ENCODE measurements around the gene NTN1.

The NTN1 gene

DNA sequence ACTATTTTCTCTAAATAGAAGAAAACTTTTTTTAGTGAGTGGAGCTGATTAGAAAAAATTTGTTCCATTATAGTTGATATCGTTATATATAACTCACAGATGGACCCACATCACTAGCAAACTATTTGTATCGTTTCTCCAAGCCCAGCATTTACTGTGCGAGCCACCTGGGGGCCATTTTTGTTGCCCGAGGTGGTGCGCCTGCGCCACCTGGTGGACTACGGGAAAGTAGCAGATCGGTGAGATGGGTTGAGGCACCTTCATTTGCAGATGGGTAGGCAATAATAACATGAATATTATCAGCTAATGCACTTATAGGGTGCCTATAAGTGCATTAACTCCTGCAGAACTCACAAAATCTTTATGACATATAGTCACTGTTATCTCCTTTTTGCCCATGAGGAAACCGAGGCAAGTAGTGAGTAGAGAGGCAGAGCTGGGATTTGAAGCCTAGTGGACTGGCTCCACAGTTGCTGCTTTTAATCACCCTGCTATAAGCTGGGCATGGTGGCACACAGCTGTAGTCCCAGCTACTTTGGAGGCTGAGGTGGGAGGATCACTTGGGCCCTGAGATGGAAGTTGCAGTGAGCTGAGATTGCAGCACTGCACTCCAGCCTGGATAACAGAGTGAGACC lies 23.2 kb upstream of the NTN1 start:
- 0% methylated on average over 3 of the region's 9 CpGs for WGBS (ENCODE audit: insufficient coverage)
- peaks cover 0 to 15% (median 11%) of the 10 kb centered on the region in 4 experiments for H3K4me1 ChIP-seq (ENCODE audit: control extremely low read depth in 1 of 4, control insufficient read depth in 4 of 4, insufficient read depth in 4 of 4, low read length in 3 of 4)
- H3K36me3 ChIP-seq (ENCODE audit: control insufficient read depth in 4 of 4, insufficient read depth in 4 of 4, low read length in 3 of 4) = no peaks in the 10 kb centered on the region
- peaks cover 0 to 35% (median 9%) of the 10 kb centered on the region in 5 experiments for H3K27me3 ChIP-seq (replicated peaks in 2 of 5; ENCODE audit: control insufficient read depth in 4 of 5, insufficient read depth in 5 of 5, low read length in 4 of 5)
- ChIA-PET CTCF (interaction anchor here (0.6 to 3.0 kb wide), 30 partner anchors 10 to 533 kb away, joined by 3 to 17 read pairs (median 4); partner anchors contain the start of gene NTN1), POLR2A (interaction anchor here (0.5 to 0.7 kb wide), 2 partner anchors 41 to 71 kb away, joined by 3 read pairs; no protein-coding TSS in a partner anchor)
- peaks cover 0 to 4% (median 0%) of the 10 kb centered on the region in 5 experiments for H3K9me3 ChIP-seq (ENCODE audit: control extremely low read depth in 1 of 5, control insufficient read depth in 4 of 5, insufficient read depth in 2 of 5, low read depth in 1 of 5, low read length in 4 of 5)
- peak; percentile 70 to 82 (median 77) for DNase-seq
- no peak overlapping the region for H3K27ac ChIP-seq (ENCODE audit: insufficient read depth in 1 of 2, low read depth in 1 of 2, low read length in 2 of 2, poor library complexity in 1 of 2, severe bottlenecking in 2 of 2)
- H3K4me3 ChIP-seq (ENCODE audit: control insufficient read depth in 1 of 7, extremely low read depth in 1 of 7, insufficient read depth in 4 of 7, low read depth in 2 of 7, low read length in 6 of 7) = no peak overlapping the region

GRCh38 chr17:9001559-9001958 lies 19.8 kb upstream of the NTN1 start:
- Histone ChIP-seq H3K27me3 (replicated peaks in 2 of 5; ENCODE audit: control insufficient read depth in 4 of 5, insufficient read depth in 5 of 5, low read length in 4 of 5) (peaks cover 0 to 68% (median 28%) of the 10 kb centered on the region in 5 experiments), H3K4me1 (ENCODE audit: control extremely low read depth in 1 of 4, control insufficient read depth in 4 of 4, insufficient read depth in 4 of 4, low read length in 3 of 4) (peaks cover 0 to 31% (median 24%) of the 10 kb centered on the region in 4 experiments), H3K27ac (ENCODE audit: insufficient read depth in 1 of 2, low read depth in 1 of 2, low read length in 2 of 2, poor library complexity in 1 of 2, severe bottlenecking in 2 of 2) (no peak overlapping the region), H3K36me3 (ENCODE audit: control insufficient read depth in 4 of 4, insufficient read depth in 4 of 4, low read length in 3 of 4) (no peaks in the 10 kb centered on the region), H3K4me3 (ENCODE audit: control insufficient read depth in 1 of 7, extremely low read depth in 1 of 7, insufficient read depth in 4 of 7, low read depth in 2 of 7, low read length in 6 of 7) (no peak overlapping the region), H3K9me3 (ENCODE audit: control extremely low read depth in 1 of 5, control insufficient read depth in 4 of 5, insufficient read depth in 2 of 5, low read depth in 1 of 5, low read length in 4 of 5) (peaks cover 0 to 4% (median 0%) of the 10 kb centered on the region in 5 experiments)
- POLR2A ChIA-PET = no interaction called here
- peak in 1 of 3 donors; percentile 50 for DNase-seq
- CTCF ChIA-PET = interaction anchor here (1.0 to 1.8 kb wide), 3 partner anchors 10 to 43 kb away, joined by 3 to 5 read pairs (median 4); no protein-coding TSS in a partner anchor
- WGBS (ENCODE audit: insufficient coverage) = 0% methylated on average over 1 of the region's 3 CpGs

DNA sequence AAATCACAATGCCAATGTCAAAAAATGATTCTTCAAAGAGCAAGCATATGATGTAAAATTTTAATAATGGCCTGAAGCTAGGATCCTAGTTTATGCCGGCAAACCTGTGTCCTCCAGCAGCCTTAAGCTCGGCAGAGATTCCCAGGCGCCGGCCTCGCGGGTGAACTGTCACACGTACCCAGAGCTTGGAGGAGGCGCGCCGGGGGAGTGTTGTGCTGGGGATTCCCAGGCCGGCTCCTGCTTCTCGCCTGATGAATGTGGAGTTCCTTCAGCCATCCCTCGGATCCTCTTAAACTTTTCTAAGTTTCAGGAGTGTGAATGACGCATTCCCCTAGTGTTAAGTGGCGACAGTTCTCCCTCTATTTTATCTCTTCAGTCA lies 19.1 kb upstream of the NTN1 start:
- ChIA-PET CTCF (interaction anchor here (0.7 to 1.8 kb wide), 5 partner anchors 11 to 43 kb away, joined by 3 to 5 read pairs (median 3); no protein-coding TSS in a partner anchor), POLR2A (no interaction called here)
- Histone ChIP-seq H3K36me3 (ENCODE audit: control insufficient read depth in 4 of 4, insufficient read depth in 4 of 4, low read length in 3 of 4) (no peaks in the 10 kb centered on the region), H3K27me3 (replicated peaks in 2 of 5; ENCODE audit: control insufficient read depth in 4 of 5, insufficient read depth in 5 of 5, low read length in 4 of 5) (peaks cover 0 to 74% (median 30%) of the 10 kb centered on the region in 5 experiments), H3K4me1 (ENCODE audit: control extremely low read depth in 1 of 4, control insufficient read depth in 4 of 4, insufficient read depth in 4 of 4, low read length in 3 of 4) (peaks cover 0 to 31% (median 24%) of the 10 kb centered on the region in 4 experiments), H3K9me3 (ENCODE audit: control extremely low read depth in 1 of 5, control insufficient read depth in 4 of 5, insufficient read depth in 2 of 5, low read depth in 1 of 5, low read length in 4 of 5) (peaks cover 0 to 4% (median 0%) of the 10 kb centered on the region in 5 experiments), H3K27ac (ENCODE audit: insufficient read depth in 1 of 2, low read depth in 1 of 2, low read length in 2 of 2, poor library complexity in 1 of 2, severe bottlenecking in 2 of 2) (no peak overlapping the region), H3K4me3 (ENCODE audit: control insufficient read depth in 1 of 7, extremely low read depth in 1 of 7, insufficient read depth in 4 of 7, low read depth in 2 of 7, low read length in 6 of 7) (no peak overlapping the region)
- WGBS (ENCODE audit: insufficient coverage) = 7% methylated on average over 11 of the region's 15 CpGs
- DNase-seq = no peak

- CTCF ChIA-PET = interaction anchor here (0.7 to 1.8 kb wide), 5 partner anchors 12 to 291 kb away, joined by 3 to 5 read pairs (median 3); no protein-coding TSS in a partner anchor
Observed at GRCh38 chr17:9002606-9003354, 18.5 kb upstream of the NTN1 start.

DNA sequence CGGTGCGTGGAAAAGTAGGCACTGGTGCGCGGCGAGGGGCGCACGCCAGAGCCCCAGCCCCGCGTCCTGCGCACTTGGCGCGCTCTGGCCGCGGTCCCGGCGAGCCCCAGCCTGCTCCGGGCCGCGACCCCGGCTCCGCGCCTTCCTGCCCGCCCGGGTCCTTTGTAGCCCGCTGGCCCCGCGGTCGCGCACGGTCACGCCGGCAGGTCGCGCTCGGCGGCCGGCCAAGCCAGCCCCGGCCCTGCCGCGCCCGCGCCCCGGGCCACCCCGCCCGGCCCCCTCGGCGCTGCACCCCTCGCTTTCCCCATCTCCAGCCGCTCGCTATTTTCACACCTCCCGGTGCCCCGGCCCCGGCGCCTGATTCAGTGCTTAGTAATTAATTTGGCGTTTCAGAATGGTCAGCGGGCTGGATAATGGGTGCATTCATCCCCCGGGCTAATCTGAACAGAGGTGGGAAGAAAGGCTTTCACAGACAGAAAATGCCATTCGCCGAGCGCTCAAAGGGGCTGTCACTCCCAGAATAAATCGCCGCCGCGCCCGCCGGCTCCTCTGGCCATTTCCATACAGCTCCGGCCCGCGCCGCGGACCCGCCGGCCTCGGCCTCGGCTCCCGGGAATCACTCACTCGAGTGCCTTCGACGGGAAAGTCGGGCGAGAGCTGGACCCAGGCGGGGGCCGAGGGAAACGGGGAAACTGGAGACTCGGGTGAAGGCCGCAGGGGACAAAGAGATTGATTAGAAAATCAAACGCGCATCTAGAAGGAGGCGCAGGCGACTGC lies 17.8 kb upstream of the NTN1 start:
- ChIA-PET CTCF (interaction anchor here (0.7 to 1.8 kb wide), 4 partner anchors 13 to 290 kb away, joined by 3 to 5 read pairs (median 4); no protein-coding TSS in a partner anchor), POLR2A (no interaction called here)
- Histone ChIP-seq H3K27ac (ENCODE audit: insufficient read depth in 1 of 2, low read depth in 1 of 2, low read length in 2 of 2, poor library complexity in 1 of 2, severe bottlenecking in 2 of 2) (no peak overlapping the region), H3K4me1 (ENCODE audit: control extremely low read depth in 1 of 4, control insufficient read depth in 4 of 4, insufficient read depth in 4 of 4, low read length in 3 of 4) (peaks cover 0 to 31% (median 24%) of the 10 kb centered on the region in 4 experiments), H3K4me3 (ENCODE audit: control insufficient read depth in 1 of 7, extremely low read depth in 1 of 7, insufficient read depth in 4 of 7, low read depth in 2 of 7, low read length in 6 of 7) (peak overlapping the region in 6 of 7 experiments; percentile 19 to 69 (median 60)), H3K9me3 (ENCODE audit: control extremely low read depth in 1 of 5, control insufficient read depth in 4 of 5, insufficient read depth in 2 of 5, low read depth in 1 of 5, low read length in 4 of 5) (peaks cover 0 to 4% (median 0%) of the 10 kb centered on the region in 5 experiments), H3K27me3 (replicated peaks in 2 of 5; ENCODE audit: control insufficient read depth in 4 of 5, insufficient read depth in 5 of 5, low read length in 4 of 5) (peaks cover 0 to 82% (median 30%) of the 10 kb centered on the region in 5 experiments), H3K36me3 (ENCODE audit: control insufficient read depth in 4 of 4, insufficient read depth in 4 of 4, low read length in 3 of 4) (no peaks in the 10 kb centered on the region)
- under 1% methylated on average over 84 of the region's 90 CpGs for WGBS (ENCODE audit: insufficient coverage)
- DNase-seq = no peak

More at GRCh38 chr17:9002606-9003354, 18.5 kb upstream of the NTN1 start:
- POLR2A ChIA-PET = no interaction called here
- Histone ChIP-seq H3K27me3 (replicated peaks in 2 of 5; ENCODE audit: control insufficient read depth in 4 of 5, insufficient read depth in 5 of 5, low read length in 4 of 5) (peaks cover 0 to 78% (median 30%) of the 10 kb centered on the region in 5 experiments), H3K9me3 (ENCODE audit: control extremely low read depth in 1 of 5, control insufficient read depth in 4 of 5, insufficient read depth in 2 of 5, low read depth in 1 of 5, low read length in 4 of 5) (peaks cover 0 to 4% (median 0%) of the 10 kb centered on the region in 5 experiments), H3K27ac (ENCODE audit: insufficient read depth in 1 of 2, low read depth in 1 of 2, low read length in 2 of 2, poor library complexity in 1 of 2, severe bottlenecking in 2 of 2) (no peak overlapping the region), H3K4me1 (ENCODE audit: control extremely low read depth in 1 of 4, control insufficient read depth in 4 of 4, insufficient read depth in 4 of 4, low read length in 3 of 4) (peaks cover 0 to 31% (median 24%) of the 10 kb centered on the region in 4 experiments), H3K4me3 (ENCODE audit: control insufficient read depth in 1 of 7, extremely low read depth in 1 of 7, insufficient read depth in 4 of 7, low read depth in 2 of 7, low read length in 6 of 7) (peak overlapping the region; percentile 19 to 65 (median 48)), H3K36me3 (ENCODE audit: control insufficient read depth in 4 of 4, insufficient read depth in 4 of 4, low read length in 3 of 4) (no peaks in the 10 kb centered on the region)
- peak in 2 of 3 donors; percentile 40 to 56 for DNase-seq
- WGBS (ENCODE audit: insufficient coverage) = under 1% methylated on average over 60 of the region's 69 CpGs

GRCh38 chr17:9004132-9004960 lies 17.0 kb upstream of the NTN1 start:
- no peak overlapping the region for H3K27ac ChIP-seq (ENCODE audit: insufficient read depth in 1 of 2, low read depth in 1 of 2, low read length in 2 of 2, poor library complexity in 1 of 2, severe bottlenecking in 2 of 2)
- POLR2A ChIA-PET = no interaction called here

More at GRCh38 chr17:9004132-9004960, 17.0 kb upstream of the NTN1 start:
- peak overlapping the region in 6 of 7 experiments; percentile 15 to 69 (median 50) for H3K4me3 ChIP-seq (ENCODE audit: control insufficient read depth in 1 of 7, extremely low read depth in 1 of 7, insufficient read depth in 4 of 7, low read depth in 2 of 7, low read length in 6 of 7)
- peaks cover 0 to 4% (median 0%) of the 10 kb centered on the region in 5 experiments for H3K9me3 ChIP-seq (ENCODE audit: control extremely low read depth in 1 of 5, control insufficient read depth in 4 of 5, insufficient read depth in 2 of 5, low read depth in 1 of 5, low read length in 4 of 5)
- WGBS (ENCODE audit: insufficient coverage) = 8% methylated on average over 58 of the region's 58 CpGs
- H3K36me3 ChIP-seq (ENCODE audit: control insufficient read depth in 4 of 4, insufficient read depth in 4 of 4, low read length in 3 of 4) = no peaks in the 10 kb centered on the region
- CTCF ChIA-PET = interaction anchor here (1.0 to 1.1 kb wide), 2 partner anchors 16 to 518 kb away, joined by 3 to 4 read pairs; no protein-coding TSS in a partner anchor
- peaks cover 0 to 31% (median 24%) of the 10 kb centered on the region in 4 experiments for H3K4me1 ChIP-seq (ENCODE audit: control extremely low read depth in 1 of 4, control insufficient read depth in 4 of 4, insufficient read depth in 4 of 4, low read length in 3 of 4)
- H3K27me3 ChIP-seq (replicated peaks in 2 of 5; ENCODE audit: control insufficient read depth in 4 of 5, insufficient read depth in 5 of 5, low read length in 4 of 5) = peaks cover 0 to 89% (median 30%) of the 10 kb centered on the region in 5 experiments
- peak in 2 of 3 donors; percentile 37 to 54 for DNase-seq

All from common myeloid progenitor, CD34-positive (primary cell).